Endodermal cell (in vitro differentiated cells): ENCODE data around the gene LRIT2. TPM values are rescaled to one million over a fixed set of nuclear protein-coding genes. Genes with fewer than 3 reads are reported as not detected.
A peak's percentile ranks its signal among the peaks of the same experiment; 100 is the strongest.

ENCODE experiments used
- DNase-seq: peaks from one replicate; pipeline ENCODE4 v3.0.0-alpha.2; 2017
- H3K27ac ChIP-seq: 2 replicates; pipeline ENCODE4 v1.5.1; 2013; ENCODE audit warnings: mild to moderate bottlenecking, low read depth, low read length, moderate library complexity
- H3K27me3 ChIP-seq: 2 replicates; pipeline ENCODE4 v1.6.1; 2013; ENCODE audit warnings: mild to moderate bottlenecking, low read length, moderate library complexity; ENCODE audit not compliant: insufficient read depth, control insufficient read depth, poor library complexity, severe bottlenecking
- H3K36me3 ChIP-seq: 2 replicates; pipeline ENCODE4 v1.7.0; 2013; ENCODE audit warnings: mild to moderate bottlenecking, low read length, moderate library complexity; ENCODE audit not compliant: control insufficient read depth, insufficient read depth
- H3K4me1 ChIP-seq: one replicate; pipeline ENCODE4 v1.7.0; 2013; ENCODE audit warnings: low read length; ENCODE audit not compliant: control insufficient read depth, insufficient read depth
- H3K4me3 ChIP-seq: 2 replicates; pipeline ENCODE4 v1.5.1; 2013; ENCODE audit warnings: mild to moderate bottlenecking, low read length, moderate library complexity
- H3K9ac ChIP-seq: 2 replicates; pipeline ENCODE4 v1.6.1; 2013; ENCODE audit warnings: mild to moderate bottlenecking, low read length, moderate library complexity; ENCODE audit not compliant: poor library complexity, severe bottlenecking; ENCODE audit errors: extremely low read depth
- H3K9me3 ChIP-seq: 2 replicates; pipeline ENCODE4 v1.6.1; 2013; ENCODE audit warnings: mild to moderate bottlenecking, low read length, moderate library complexity; ENCODE audit not compliant: control insufficient read depth
- H3K27ac Mint-ChIP-seq: 2 replicates; pipeline ENCODE4 v1.8.0; 2020; ENCODE audit warnings: mixed read lengths
- H3K27me3 Mint-ChIP-seq: 2 replicates; pipeline ENCODE4 v1.8.0; 2021; ENCODE audit warnings: mild to moderate bottlenecking, mixed read lengths; ENCODE audit not compliant: insufficient read depth
- H3K36me3 Mint-ChIP-seq: 2 replicates; pipeline ENCODE4 v1.8.0; 2020; ENCODE audit warnings: low read depth, mixed read lengths
- H3K4me1 Mint-ChIP-seq: 2 replicates; pipeline ENCODE4 v1.8.0; 2020; ENCODE audit warnings: mixed read lengths
- H3K4me3 Mint-ChIP-seq: 2 replicates; pipeline ENCODE4 v1.8.0; 2020; ENCODE audit warnings: mild to moderate bottlenecking, moderate library complexity, mixed read lengths
- H3K9me3 Mint-ChIP-seq: 2 replicates; pipeline ENCODE4 v1.8.0; 2020; ENCODE audit warnings: mild to moderate bottlenecking, mixed read lengths
- CTCF ChIP-seq: fragments of 200-600 bp; sonication (generic); conservative IDR thresholded peaks from 2 replicates; pipeline ENCODE4 v1.5.0; 2021; ENCODE audit warnings: antibody characterized with exemption, mild to moderate bottlenecking
- WGBS, 2 experiments: methylation state at CpG; one replicate each; pipeline versions ENCODE4 v1.1.5 to v1.1.7; 2013; ENCODE audit warnings: missing lambda C conversion rate in 2 of 2, mixed read lengths in 1 of 2; ENCODE audit not compliant: insufficient coverage in 1 of 2, insufficient read length in 1 of 2; 5-methylcytosine and 5-hydroxymethylcytosine counted together
- total RNA-seq, 2 donors: library from RNA; stranded (reverse); fragmentation: NEBNext Ultra II Directional in 1 of 2; extraction: Animal tissue kit (Norgen Biotek cat#: 25700) in 1 of 2; gene quantifications; 2 replicates in 1 of 2; 3 replicates in 1 of 2; pipeline ENCODE4 v1.2.1, GENCODE V29; 2021

LRIT2 gene
- total RNA-seq, 2 donors from 2014 or later: not detected

DNA sequence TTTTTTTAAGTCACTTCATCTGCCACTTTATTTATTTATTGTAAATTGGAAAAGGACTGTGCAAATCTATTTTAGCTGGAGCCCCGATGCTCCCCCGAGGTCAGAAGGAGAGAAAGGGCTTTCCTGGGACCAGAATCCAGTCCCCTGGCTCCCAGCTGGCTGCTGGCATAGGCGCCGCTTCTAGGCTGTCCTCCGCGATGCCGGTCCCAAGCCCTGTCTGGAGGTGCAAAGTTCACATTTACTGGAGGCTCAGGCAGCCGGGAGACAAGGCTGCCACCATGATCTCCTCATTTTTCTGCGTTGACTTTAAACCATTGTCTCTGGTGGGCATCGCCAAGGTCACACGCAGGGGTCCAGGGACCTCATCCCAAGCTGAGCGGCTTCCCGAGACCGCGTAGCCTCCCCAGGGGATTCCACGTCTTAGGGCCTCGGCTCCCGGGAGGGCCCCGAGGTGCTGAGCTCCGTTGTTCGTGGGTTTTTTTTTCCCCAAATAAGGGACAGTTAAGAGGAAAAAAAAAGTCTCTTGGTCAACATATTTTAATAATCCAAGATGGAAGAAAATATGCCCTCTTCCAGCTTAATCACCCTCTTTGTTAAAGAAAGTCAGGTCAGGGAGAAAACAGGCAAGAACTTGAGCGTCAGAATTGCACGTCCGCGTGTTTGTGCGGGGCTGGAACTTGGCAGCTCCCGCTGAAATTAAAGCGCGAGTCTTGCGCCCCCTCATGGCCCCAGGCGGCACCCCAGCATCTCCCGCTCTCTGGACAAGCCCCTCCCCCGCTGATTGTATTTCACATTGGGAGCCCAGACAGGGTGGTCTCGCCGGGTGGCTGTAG lies 31.4 kb upstream of the LRIT2 start:
- no peaks in the 10 kb centered on the region for H3K36me3 Mint-ChIP-seq
- H3K9me3 ChIP-seq: no peaks in the 10 kb centered on the region
- H3K4me1 ChIP-seq: no peaks in the 10 kb centered on the region
- H3K4me3 Mint-ChIP-seq: no peak overlapping the region
- peak; percentile 92 for TF ChIP-seq CTCF
- no peak overlapping the region for H3K27ac ChIP-seq
- H3K9ac ChIP-seq: no peak overlapping the region
- peak; percentile 90 for DNase-seq
- peaks cover 29% of the 10 kb centered on the region for H3K27me3 Mint-ChIP-seq
- no peak overlapping the region for H3K4me3 ChIP-seq
- no peaks in the 10 kb centered on the region for H3K4me1 Mint-ChIP-seq
- WGBS, 2 experiments: 70 to 77% methylated on average over 25 to 35 of the region's 35 CpGs
- H3K27ac Mint-ChIP-seq: peak overlapping the region; percentile 33
- no peaks in the 10 kb centered on the region for H3K9me3 Mint-ChIP-seq
- H3K27me3 ChIP-seq: no peaks in the 10 kb centered on the region
- H3K36me3 ChIP-seq: no peaks in the 10 kb centered on the region

- Mint-ChIP-seq H3K27me3 (peaks cover 35% of the 10 kb centered on the region), H3K27ac (no peak overlapping the region), H3K36me3 (no peaks in the 10 kb centered on the region), H3K4me1 (no peaks in the 10 kb centered on the region), H3K9me3 (no peaks in the 10 kb centered on the region), H3K4me3 (no peak overlapping the region)
- no peak for TF ChIP-seq CTCF
- Histone ChIP-seq H3K27me3 (no peaks in the 10 kb centered on the region), H3K36me3 (no peaks in the 10 kb centered on the region), H3K9me3 (no peaks in the 10 kb centered on the region), H3K9ac (no peak overlapping the region), H3K27ac (no peak overlapping the region), H3K4me1 (no peaks in the 10 kb centered on the region), H3K4me3 (no peak overlapping the region)
- no peak for DNase-seq
- WGBS, 2 experiments: 89 to 91% methylated on average over 9 to 10 of the region's 10 CpGs
These were observed 29.5 kb upstream of the LRIT2 start for GRCh38 chr10:84254552-84255478.

- no peaks in the 10 kb centered on the region for H3K4me1 ChIP-seq
- no peak overlapping the region for H3K27ac ChIP-seq
- H3K36me3 Mint-ChIP-seq: no peaks in the 10 kb centered on the region
- peaks cover 4% of the 10 kb centered on the region for H3K4me1 Mint-ChIP-seq
- H3K36me3 ChIP-seq: no peaks in the 10 kb centered on the region
- H3K27me3 Mint-ChIP-seq: peaks cover 23% of the 10 kb centered on the region
- no peaks in the 10 kb centered on the region for H3K9me3 Mint-ChIP-seq
- 91 to 95% methylated on average over 9 to 12 of the region's 12 CpGs for WGBS, 2 experiments
- no peak overlapping the region for H3K27ac Mint-ChIP-seq
- no peak overlapping the region for H3K9ac ChIP-seq
- H3K9me3 ChIP-seq: no peaks in the 10 kb centered on the region
- H3K4me3 Mint-ChIP-seq: no peak overlapping the region
- TF ChIP-seq CTCF: no peak
- H3K27me3 ChIP-seq: no peaks in the 10 kb centered on the region
- DNase-seq: no peak
- no peak overlapping the region for H3K4me3 ChIP-seq
These were observed 23.4 kb upstream of the LRIT2 start for GRCh38 chr10:84248794-84249193.
